ENCODE results near the gene LMOD1. TPM values are rescaled to one million over a fixed set of nuclear protein-coding genes. Genes with fewer than 3 reads are reported as not detected.

The LMOD1 gene
- total and polyA plus RNA-seq, 2 donors (not counting 1 experiment from before 2014, with no cell fraction given): not detected

DNA sequence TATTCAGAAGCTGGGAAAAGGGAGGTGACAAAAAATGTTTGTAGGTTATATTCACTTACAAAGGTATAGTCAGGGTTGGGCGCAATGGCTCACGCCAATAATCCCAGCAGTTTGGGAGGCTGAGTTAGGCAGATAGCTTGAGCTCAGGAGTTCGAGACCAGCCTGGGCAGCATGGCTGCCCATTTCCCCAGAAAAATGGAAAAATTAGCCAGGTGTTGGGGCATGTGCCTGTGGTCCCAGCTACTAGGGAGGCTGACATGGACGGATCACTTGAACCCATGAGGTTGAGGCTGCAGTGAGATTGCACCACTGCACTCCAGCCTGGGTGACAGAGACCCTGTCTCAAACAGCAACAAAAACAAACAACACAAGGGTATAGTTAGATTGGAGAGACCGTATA lies 12.0 kb upstream of the LMOD1 start:
- no peak overlapping the region for H3K27ac Mint-ChIP-seq
- Histone ChIP-seq H3K27ac (ENCODE audit: low read length in 2 of 2) (no peak overlapping the region), H3K36me3 (replicated peaks in 1 of 2; ENCODE audit: control extremely low read depth in 1 of 2, control insufficient read depth in 1 of 2, extremely low read depth in 1 of 2, insufficient read depth in 2 of 2, low read length in 1 of 2) (peaks cover 8 to 27% of the 10 kb centered on the region in 2 experiments), H4K20me1 (ENCODE audit: control insufficient read depth, insufficient read depth, low read length, poor library complexity, severe bottlenecking) (no peaks in the 10 kb centered on the region), H3K27me3 (replicated peaks in 1 of 4; ENCODE audit: control extremely low read depth in 1 of 4, control insufficient read depth in 3 of 4, insufficient read depth in 4 of 4, low read length in 3 of 4) (no peaks in the 10 kb centered on the region), H3K9me3 (ENCODE audit: control extremely low read depth in 1 of 3, control insufficient read depth in 2 of 3, insufficient read depth in 1 of 3, low read length in 2 of 3) (no peaks in the 10 kb centered on the region), H2AFZ (ENCODE audit: insufficient read depth, low read depth, low read length, poor library complexity, severe bottlenecking) (no peak overlapping the region), H3K79me2 (ENCODE audit: control insufficient read depth, insufficient read depth, low read length) (peaks cover 49% of the 10 kb centered on the region), H3K4me3 (ENCODE audit: control extremely low read depth in 1 of 5, extremely low read depth in 1 of 5, insufficient read depth in 1 of 5, low read depth in 2 of 5, low read length in 4 of 5) (no peak overlapping the region), H3K4me1 (ENCODE audit: control insufficient read depth in 2 of 2, insufficient read depth in 2 of 2, low read length in 2 of 2) (peaks cover 12 to 15% of the 10 kb centered on the region in 2 donors), H3K4me2 (replicated peaks; ENCODE audit: low read depth, low read length, poor library complexity, severe bottlenecking) (no peak overlapping the region), H3K9ac (ENCODE audit: low read length) (no peak overlapping the region)
- no peaks in the 10 kb centered on the region for H3K9me3 Mint-ChIP-seq (ENCODE audit: insufficient read depth)
- H3K4me1 Mint-ChIP-seq: peaks cover 27% of the 10 kb centered on the region
- WGBS (ENCODE audit: insufficient coverage): 86% methylated on average over 3 of the region's 5 CpGs
- TF ChIP-seq, protein P1, sequence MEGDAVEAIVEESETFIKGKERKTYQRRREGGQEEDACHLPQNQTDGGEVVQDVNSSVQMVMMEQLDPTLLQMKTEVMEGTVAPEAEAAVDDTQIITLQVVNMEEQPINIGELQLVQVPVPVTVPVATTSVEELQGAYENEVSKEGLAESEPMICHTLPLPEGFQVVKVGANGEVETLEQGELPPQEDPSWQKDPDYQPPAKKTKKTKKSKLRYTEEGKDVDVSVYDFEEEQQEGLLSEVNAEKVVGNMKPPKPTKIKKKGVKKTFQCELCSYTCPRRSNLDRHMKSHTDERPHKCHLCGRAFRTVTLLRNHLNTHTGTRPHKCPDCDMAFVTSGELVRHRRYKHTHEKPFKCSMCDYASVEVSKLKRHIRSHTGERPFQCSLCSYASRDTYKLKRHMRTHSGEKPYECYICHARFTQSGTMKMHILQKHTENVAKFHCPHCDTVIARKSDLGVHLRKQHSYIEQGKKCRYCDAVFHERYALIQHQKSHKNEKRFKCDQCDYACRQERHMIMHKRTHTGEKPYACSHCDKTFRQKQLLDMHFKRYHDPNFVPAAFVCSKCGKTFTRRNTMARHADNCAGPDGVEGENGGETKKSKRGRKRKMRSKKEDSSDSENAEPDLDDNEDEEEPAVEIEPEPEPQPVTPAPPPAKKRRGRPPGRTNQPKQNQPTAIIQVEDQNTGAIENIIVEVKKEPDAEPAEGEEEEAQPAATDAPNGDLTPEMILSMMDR (IDR thresholded peaks at IDR 0.05): no peak
- no peak for TF ChIP-seq EZH2 (IDR thresholded peaks at IDR 0.05; ENCODE audit: borderline replicate concordance, insufficient read depth, low read depth, low read length, poor library complexity, severe bottlenecking)
- intact Hi-C loops (cut with micrococcal nuclease): loop anchor here (10.0 kb wide), 1 partner anchor 1906 kb away; the partner anchor contains the start of gene SNRPE
- H3K4me3 Mint-ChIP-seq: no peak overlapping the region
- POLR2A ChIA-PET: no interaction called here
- CTCF ChIA-PET: interaction anchor here (1.4 kb wide), 1 partner anchor 41 kb away, joined by 3 read pairs; no protein-coding TSS in a partner anchor
- ATAC-seq (ENCODE audit: low read depth) (no peak), DNase-seq (no peak)
- H3K27me3 Mint-ChIP-seq: no peaks in the 10 kb centered on the region

DNA sequence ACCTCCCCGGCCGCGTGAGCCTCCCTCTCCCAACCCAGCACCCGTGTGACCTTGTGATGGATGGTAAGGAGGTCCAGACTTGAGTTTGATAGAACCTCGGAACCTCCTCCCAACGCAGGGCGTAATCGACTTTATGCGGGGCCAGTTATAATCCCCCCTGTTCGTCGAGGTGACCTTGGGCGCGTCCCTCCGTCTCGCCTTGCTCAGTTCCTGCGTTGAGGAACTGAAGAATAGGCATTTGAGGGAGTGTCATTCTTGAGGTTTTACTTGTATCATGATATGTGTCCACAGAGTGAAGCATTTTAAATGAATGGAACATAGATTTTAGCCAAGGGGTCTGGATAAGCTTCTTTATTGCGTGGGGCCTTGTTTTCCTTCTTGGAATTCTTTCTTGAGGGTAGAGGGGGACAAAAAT lies 9.4 kb upstream of the LMOD1 start:
- POLR2A ChIA-PET: no interaction called here
- peak overlapping the region; percentile 94 for H2AFZ ChIP-seq (ENCODE audit: insufficient read depth, low read depth, low read length, poor library complexity, severe bottlenecking)
- peaks cover 26% of the 10 kb centered on the region for H3K4me1 Mint-ChIP-seq
- CTCF ChIA-PET: interaction anchor here (1.5 kb wide), 1 partner anchor 78 kb away, joined by 4 read pairs; no protein-coding TSS in a partner anchor
- H3K9me3 Mint-ChIP-seq (ENCODE audit: insufficient read depth): no peaks in the 10 kb centered on the region
- H3K27me3 Mint-ChIP-seq: no peaks in the 10 kb centered on the region
- H3K27ac ChIP-seq (ENCODE audit: low read length in 2 of 2): peak overlapping the region; percentile 73 to 89
- no peaks in the 10 kb centered on the region for H3K9me3 ChIP-seq (ENCODE audit: control extremely low read depth in 1 of 3, control insufficient read depth in 2 of 3, insufficient read depth in 1 of 3, low read length in 2 of 3)
- WGBS (ENCODE audit: insufficient coverage): under 1% methylated on average over 12 of the region's 17 CpGs
- no peaks in the 10 kb centered on the region for H4K20me1 ChIP-seq (ENCODE audit: control insufficient read depth, insufficient read depth, low read length, poor library complexity, severe bottlenecking)
- intact Hi-C loops (cut with micrococcal nuclease): loop anchor here (1.0 to 10.0 kb wide), 3 partner anchors 28 to 1909 kb away; partner anchors contain the start of gene SNRPE
- H3K9ac ChIP-seq (ENCODE audit: low read length): peak overlapping the region; percentile 95
- H3K4me2 ChIP-seq (replicated peaks; ENCODE audit: low read depth, low read length, poor library complexity, severe bottlenecking): peak overlapping the region; percentile 79
- peak overlapping the region; percentile 98 for H3K4me3 Mint-ChIP-seq
- H3K4me3 ChIP-seq (ENCODE audit: control extremely low read depth in 1 of 5, extremely low read depth in 1 of 5, insufficient read depth in 1 of 5, low read depth in 2 of 5, low read length in 4 of 5): peak overlapping the region; percentile 72 to 98 (median 75)
- H3K27me3 ChIP-seq (replicated peaks in 1 of 4; ENCODE audit: control extremely low read depth in 1 of 4, control insufficient read depth in 3 of 4, insufficient read depth in 4 of 4, low read length in 3 of 4): no peaks in the 10 kb centered on the region
- H3K36me3 ChIP-seq (replicated peaks in 1 of 2; ENCODE audit: control extremely low read depth in 1 of 2, control insufficient read depth in 1 of 2, extremely low read depth in 1 of 2, insufficient read depth in 2 of 2, low read length in 1 of 2): peaks cover 3 to 18% of the 10 kb centered on the region in 2 experiments
- H3K79me2 ChIP-seq (ENCODE audit: control insufficient read depth, insufficient read depth, low read length): peaks cover 49% of the 10 kb centered on the region
- ATAC-seq (ENCODE audit: low read depth) (peak; percentile 25), DNase-seq (no peak)
- H3K4me1 ChIP-seq (ENCODE audit: control insufficient read depth in 2 of 2, insufficient read depth in 2 of 2, low read length in 2 of 2): peaks cover 12 to 15% of the 10 kb centered on the region in 2 donors
- peak overlapping the region; percentile 96 for H3K27ac Mint-ChIP-seq
- TF ChIP-seq EZH2 (IDR thresholded peaks at IDR 0.05; ENCODE audit: borderline replicate concordance, insufficient read depth, low read depth, low read length, poor library complexity, severe bottlenecking): no peak
- TF ChIP-seq, protein P1 (IDR thresholded peaks at IDR 0.05): no peak

Measured in B cell (primary cell).